HG02943 (cell line): Measurements from ENCODE around the gene TMA16.

Experiments used
- ATAC-seq: cut with Tn5 transposase; IDR thresholded peaks from one replicate; pipeline ENCODE4 v1.9.1; 2021; ENCODE audit warnings: mild to moderate bottlenecking, low read depth, moderate library complexity; ENCODE audit not compliant: unreplicated experiment

Gene TMA16

DNA sequence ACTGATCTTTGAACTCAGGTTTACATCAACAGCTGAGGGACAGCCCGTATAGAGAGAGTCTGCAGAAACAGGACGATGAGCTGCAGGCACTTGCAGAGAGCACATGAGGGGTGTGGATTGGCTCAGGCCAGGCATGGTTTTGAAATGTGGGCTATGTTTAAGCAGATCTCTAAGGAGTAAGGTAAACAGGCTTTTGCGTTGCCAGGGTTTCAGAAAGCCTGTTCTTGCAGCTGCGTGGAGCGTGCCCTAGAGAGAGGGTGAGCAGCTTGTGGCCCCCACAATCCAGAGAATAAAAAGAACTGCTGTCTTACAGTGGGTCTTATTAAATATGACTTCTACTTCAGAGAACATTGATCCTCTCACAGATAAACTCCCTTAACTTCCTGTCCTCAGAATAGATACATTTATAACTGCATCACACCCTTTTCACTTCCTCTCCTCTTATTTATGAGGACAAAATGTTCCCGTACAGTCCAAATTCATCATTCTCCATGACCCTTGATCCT, 64.1 kb downstream of the TMA16 start:
- peak; percentile 69 for ATAC-seq

DNA sequence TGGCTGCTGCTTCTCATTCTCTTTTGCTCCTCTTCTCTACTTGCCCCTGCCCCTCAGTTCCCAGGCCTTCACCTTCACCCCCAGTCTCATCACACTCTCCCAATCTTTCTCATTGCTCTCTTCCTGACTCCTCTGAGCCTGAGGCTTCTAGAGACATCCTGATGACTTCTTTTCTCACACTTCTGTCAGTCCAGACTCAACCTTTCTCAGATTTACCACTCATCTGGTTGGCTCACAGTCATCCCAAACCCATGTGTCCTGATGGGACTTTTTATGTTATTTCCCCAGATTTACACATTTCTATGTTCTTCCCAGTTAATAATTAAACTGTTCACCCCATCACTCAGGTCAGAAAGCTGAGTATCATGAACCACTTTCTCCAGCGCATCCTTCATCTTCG, 68.0 kb downstream of the TMA16 start:
- ATAC-seq: no peak

DNA sequence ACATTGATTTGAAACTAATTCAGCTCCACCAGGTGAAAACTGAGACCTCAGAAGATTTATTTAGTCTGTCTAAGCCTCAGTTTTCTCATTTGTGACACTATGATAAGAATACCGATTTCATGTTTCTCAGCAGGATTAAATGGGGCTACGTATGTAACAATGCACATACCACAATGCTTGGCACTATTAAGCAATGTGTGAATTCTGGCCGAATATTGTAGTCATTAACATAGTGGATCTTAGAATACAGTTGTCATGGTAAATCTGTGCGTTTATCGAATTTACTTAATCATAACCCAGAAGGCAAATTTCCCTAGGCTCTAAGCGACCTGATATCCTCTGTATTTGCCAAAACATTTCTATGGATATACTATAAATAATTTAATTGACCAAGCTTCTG, 69.1 kb downstream of the TMA16 start:
- ATAC-seq: no peak

DNA sequence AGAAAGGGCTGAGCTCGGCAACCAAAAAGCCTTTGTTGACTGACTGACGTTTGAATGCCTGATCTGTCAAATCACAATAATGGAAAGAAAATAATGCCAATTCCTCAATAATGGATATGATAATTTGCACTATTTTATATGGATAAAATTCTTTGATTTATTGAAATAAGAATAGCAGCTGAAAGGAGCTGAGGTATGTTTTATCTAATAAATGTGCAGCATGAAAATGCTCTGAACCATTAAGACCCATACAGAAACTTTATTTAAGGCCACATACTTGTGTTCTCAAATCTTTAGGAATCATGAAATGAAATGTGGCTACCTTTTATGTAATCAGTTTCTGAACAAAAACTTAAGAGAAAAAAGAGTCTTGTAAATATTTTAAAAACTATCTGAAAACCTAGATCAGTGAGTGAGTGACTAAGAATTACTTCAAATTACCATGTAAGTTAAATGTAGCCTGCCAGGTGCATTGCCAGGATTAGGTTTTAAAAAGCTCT, 69.8 kb downstream of the TMA16 start:
- no peak for ATAC-seq

DNA sequence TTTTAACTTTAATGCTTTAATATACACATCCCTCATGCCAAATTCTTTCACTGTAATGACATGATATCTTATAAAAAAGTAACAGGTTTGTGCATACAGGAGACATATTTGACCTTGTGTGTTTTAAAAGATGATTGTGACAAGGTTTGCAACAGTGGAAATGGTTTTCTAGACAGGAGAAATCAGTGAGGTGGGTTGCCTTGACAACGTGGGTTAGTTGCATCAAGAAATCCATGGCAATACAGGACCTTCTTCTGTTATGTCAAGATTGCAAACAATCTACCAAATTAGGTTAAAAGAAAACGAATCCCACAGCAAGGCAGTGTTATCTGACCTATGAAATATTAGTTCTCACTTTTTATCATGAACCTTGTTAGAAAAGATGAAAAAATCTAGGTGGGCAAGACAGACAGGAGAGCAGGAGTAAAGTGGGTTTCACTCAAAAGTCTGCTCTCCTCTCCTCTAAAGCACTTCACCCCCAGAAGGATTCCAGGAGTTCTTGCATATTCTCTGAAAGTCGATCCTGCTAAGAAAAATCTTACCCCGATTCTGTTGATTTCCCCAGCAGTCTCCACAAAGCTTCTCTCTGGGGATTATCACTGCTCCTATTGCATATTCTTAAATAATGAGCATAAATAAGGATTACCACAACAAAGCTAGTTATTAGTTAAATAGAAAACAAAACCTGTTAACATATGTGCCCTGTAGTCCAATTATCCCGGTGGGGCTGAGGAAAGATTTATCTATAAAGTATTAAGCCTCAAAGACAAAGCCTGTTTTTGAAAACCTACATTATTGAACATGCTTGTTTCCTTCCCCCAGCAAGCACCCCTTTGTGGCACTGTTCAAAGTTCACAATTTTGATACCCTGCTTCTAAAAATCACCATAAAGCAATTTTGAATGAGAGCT, 71.0 kb downstream of the TMA16 start:
- no peak for ATAC-seq

DNA sequence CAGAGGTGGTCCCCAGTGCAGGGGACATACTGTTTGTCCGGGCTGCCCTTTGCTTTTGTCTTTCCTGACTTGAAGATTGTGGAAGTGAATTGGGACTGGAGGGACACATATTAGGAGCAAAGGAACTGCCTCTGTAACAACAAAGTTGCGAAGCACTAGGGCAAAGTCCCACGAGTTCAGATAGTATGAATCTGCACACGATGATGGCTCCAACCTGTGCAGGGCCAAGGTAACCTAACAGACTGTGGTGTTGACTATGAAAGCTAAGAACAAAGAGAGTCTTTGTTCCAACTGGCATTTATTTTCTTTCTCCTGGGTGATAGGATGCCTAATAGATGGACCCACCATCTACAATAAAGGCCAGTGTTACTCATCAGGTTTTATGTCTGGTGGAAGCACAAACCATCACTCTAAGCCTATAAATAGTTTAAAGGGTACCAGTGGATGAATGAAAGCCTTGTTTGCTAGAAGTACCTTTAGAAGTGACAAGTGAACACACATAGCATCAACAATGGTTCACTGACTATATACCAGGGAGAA, 71.8 kb downstream of the TMA16 start:
- no peak for ATAC-seq

DNA sequence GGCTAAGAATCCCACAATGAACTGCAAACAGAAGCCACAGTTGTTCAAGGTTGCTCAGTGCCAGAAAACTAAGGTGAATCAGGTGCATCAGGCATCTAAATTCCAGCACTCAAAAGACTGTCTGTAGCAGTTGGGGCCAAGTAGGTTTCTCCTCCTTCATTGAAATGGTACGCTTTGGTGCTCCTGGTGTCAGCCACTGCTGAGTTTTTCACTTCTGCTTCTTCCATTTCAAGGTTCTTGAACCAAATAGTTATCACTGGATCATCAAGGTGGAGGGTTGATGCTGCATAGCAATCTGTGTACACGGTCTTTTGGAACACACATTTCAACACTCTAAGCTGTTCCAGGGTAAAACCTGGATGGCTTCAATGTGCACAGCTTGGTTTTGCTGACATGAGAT, 74.4 kb downstream of the TMA16 start:
- ATAC-seq: peak; percentile 84
